ENCODE results near the gene SGF29. TPM values are rescaled to one million over a fixed set of nuclear protein-coding genes. Genes with fewer than 3 reads are reported as not detected.

The SGF29 gene
- total and polyA plus RNA-seq, 12 donors, result 11.1 to 35.1 (median 14.9) TPM

Other genes starting within 250 kb of the SGF29 start
- gene NPIPB6, start 190.4 kb upstream of the SGF29 start, total RNA-seq, result 1 to 10 TPM in 3 of 10 donors, under 1 TPM in 5, not detected in 2; 0.25 to 1.8 (median 0.72) TPM
- under 1 TPM; 0.12 to 0.22 TPM for gene NPIPB6, start 190.4 kb upstream of the SGF29 start, polyA plus RNA-seq
- 100 to 1,000 TPM in 1 of 10 donors, 10 to 100 TPM in 9; 10.3 to 103 (median 47.2) TPM for gene EIF3CL, start 150.1 kb upstream of the SGF29 start, total RNA-seq
- 10 to 100 TPM; 41.0 to 96.8 TPM for gene EIF3CL, start 150.1 kb upstream of the SGF29 start, polyA plus RNA-seq
- not detected for gene NPIPB7, start 81.6 kb upstream of the SGF29 start, total RNA-seq
- gene NPIPB7, start 81.6 kb upstream of the SGF29 start, polyA plus RNA-seq, result not detected
- 10 to 100 TPM in 7 of 10 donors, 1 to 10 TPM in 3; 6.5 to 17.6 (median 10.8) TPM for gene CLN3, start 61.8 kb upstream of the SGF29 start, total RNA-seq
- gene CLN3, start 61.8 kb upstream of the SGF29 start, polyA plus RNA-seq, result 10 to 100 TPM; 10.2 to 21.2 TPM
- gene APOBR, start 59.3 kb upstream of the SGF29 start, total RNA-seq, result 1 to 10 TPM in 1 of 10 donors, under 1 TPM in 9; 0.15 to 2.3 (median 0.56) TPM
- gene APOBR, start 59.3 kb upstream of the SGF29 start, polyA plus RNA-seq, result under 1 TPM; 0.51 to 0.94 TPM
- gene IL27, start 47.1 kb upstream of the SGF29 start, total RNA-seq, result under 1 TPM in 1 of 10 donors, not detected in 9; 0.49 TPM
- under 1 TPM in 1 of 2 donors, not detected in 1; 0.04 TPM for gene IL27, start 47.1 kb upstream of the SGF29 start, polyA plus RNA-seq
- gene NUPR1, start 14.9 kb upstream of the SGF29 start, total RNA-seq, result 10 to 100 TPM; 16.7 to 58.1 (median 27.9) TPM
- 10 to 100 TPM; 62.9 to 74.4 TPM for gene NUPR1, start 14.9 kb upstream of the SGF29 start, polyA plus RNA-seq
- gene SULT1A2, start 43.1 kb downstream of the SGF29 start, total RNA-seq, result 1 to 10 TPM in 2 of 10 donors, under 1 TPM in 8; 0.24 to 1.7 (median 0.64) TPM
- gene SULT1A2, start 43.1 kb downstream of the SGF29 start, polyA plus RNA-seq, result 1 to 10 TPM in 1 of 2 donors, under 1 TPM in 1; 0.28 to 1.2 TPM
- 10 to 100 TPM in 9 of 10 donors, 1 to 10 TPM in 1; 8.3 to 25.3 (median 17.0) TPM for gene SULT1A1, start 56.1 kb downstream of the SGF29 start, total RNA-seq
- 10 to 100 TPM in 1 of 2 donors, 1 to 10 TPM in 1; 9.0 to 10.8 TPM for gene SULT1A1, start 56.1 kb downstream of the SGF29 start, polyA plus RNA-seq
- under 1 TPM in 1 of 10 donors, not detected in 9; 0.61 TPM for gene NPIPB8, start 84.1 kb downstream of the SGF29 start, total RNA-seq
- not detected for gene NPIPB8, start 84.1 kb downstream of the SGF29 start, polyA plus RNA-seq
- 100 to 1,000 TPM; 256 to 544 (median 401) TPM for gene EIF3C, start 157.5 kb downstream of the SGF29 start, total RNA-seq
- gene EIF3C, start 157.5 kb downstream of the SGF29 start, polyA plus RNA-seq, result 1,000 to 10,000 TPM in 1 of 2 donors, 100 to 1,000 TPM in 1; 549 to 1,102 TPM
- 1 to 10 TPM in 1 of 10 donors, under 1 TPM in 4, not detected in 5; 0.22 to 1.3 (median 0.59) TPM for gene NPIPB9, start 197.9 kb downstream of the SGF29 start, total RNA-seq
- gene NPIPB9, start 197.9 kb downstream of the SGF29 start, polyA plus RNA-seq, result 1 to 10 TPM in 1 of 2 donors, under 1 TPM in 1; 0.10 to 1.4 TPM

Data from heart right ventricle (tissue), 12 donors.